Colonic mucosa (tissue), 4 donors: ENCODE measurements around the gene DPEP2NB. TPM values are rescaled to one million over a fixed set of nuclear protein-coding genes. Genes with fewer than 3 reads are reported as not detected.

Source experiments
- DNase-seq: peaks from one replicate; pipeline ENCODE4 v3.0.0-alpha.2; 2020
- H3K27ac ChIP-seq: fragments of 200-600 bp; one replicate; pipeline ENCODE4 v1.8.0; 2021
- H3K27me3 ChIP-seq: fragments of 200-600 bp; one replicate; pipeline ENCODE4 v1.8.0; 2021
- H3K36me3 ChIP-seq: fragments of 200-600 bp; one replicate; pipeline ENCODE4 v1.8.0; 2021
- H3K4me1 ChIP-seq: fragments of 200-600 bp; one replicate; pipeline ENCODE4 v1.8.0; 2021; ENCODE audit warnings: mild to moderate bottlenecking
- H3K4me3 ChIP-seq: fragments of 200-600 bp; one replicate; pipeline ENCODE4 v1.8.0; 2021
- H3K9ac ChIP-seq, 2 donors: one replicate each; pipeline ENCODE4 v1.7.0; 2013; ENCODE audit warnings: control low read depth in 2 of 2, low read depth in 2 of 2, low read length in 2 of 2
- H3K9me3 ChIP-seq: fragments of 200-600 bp; one replicate; pipeline ENCODE4 v1.8.0; 2021
- CTCF ChIP-seq: fragments of 200-600 bp; IDR thresholded peaks from one replicate; pipeline ENCODE4 v1.8.0; 2022; ENCODE audit warnings: antibody characterized with exemption, mild to moderate bottlenecking
- intact Hi-C: fragments of 100-400 bp; cut with DNase I; formaldehyde crosslinking; loops from one replicate; pipeline ENCODE4 v1.14.1; 2022
- total RNA-seq, 2 donors: library from RNA; stranded (reverse); fragmentation: NEBNext Ultra II Directional in 1 of 2; extraction: Animal tissue kit (Norgen Biotek cat#: 25700) in 1 of 2; gene quantifications; one replicate each; pipeline ENCODE4 v1.2.1, GENCODE V29; 2021
- donor health status: healthy.
- donor health status: DM: no; HTN: no; CAD: no.
- donor health status: DM: no; HTN: no; CAD: no.

The DPEP2NB gene
- total RNA-seq, 2 donors from 2014 or later = not detected

- H3K27me3 ChIP-seq = no peaks in the 10 kb centered on the region
- intact Hi-C loops = loop anchor here (10.0 kb wide), 1 partner anchor 371 kb away; no protein-coding TSS in a partner anchor
- H3K36me3 ChIP-seq = no peaks in the 10 kb centered on the region
- no peak for DNase-seq
- H3K27ac ChIP-seq = no peak overlapping the region
- no peak for TF ChIP-seq CTCF
- H3K9ac ChIP-seq = no peak overlapping the region
- H3K9me3 ChIP-seq = no peaks in the 10 kb centered on the region
- no peak overlapping the region for H3K4me3 ChIP-seq
- no peaks in the 10 kb centered on the region for H3K4me1 ChIP-seq
Measured at GRCh38 chr16:68055395-68055794, 39.7 kb upstream of the DPEP2NB start.

- Histone ChIP-seq H3K27me3 (no peaks in the 10 kb centered on the region), H3K4me1 (no peaks in the 10 kb centered on the region), H3K27ac (no peak overlapping the region), H3K4me3 (no peak overlapping the region), H3K36me3 (no peaks in the 10 kb centered on the region), H3K9ac (no peak overlapping the region), H3K9me3 (no peaks in the 10 kb centered on the region)
- TF ChIP-seq CTCF = no peak
- DNase-seq = no peak
- intact Hi-C loops = no loop called here
Measured at GRCh38 chr16:68049449-68049848, 33.7 kb upstream of the DPEP2NB start.

- DNase-seq = no peak
- Histone ChIP-seq H3K27me3 (no peaks in the 10 kb centered on the region), H3K9ac (no peak overlapping the region), H3K9me3 (no peaks in the 10 kb centered on the region), H3K4me1 (no peaks in the 10 kb centered on the region), H3K4me3 (no peak overlapping the region), H3K27ac (no peak overlapping the region), H3K36me3 (no peaks in the 10 kb centered on the region)
- intact Hi-C loops = no loop called here
- no peak for TF ChIP-seq CTCF
Measured at GRCh38 chr16:68047987-68048386, 32.3 kb upstream of the DPEP2NB start.

GRCh38 chr16:68046106-68046505 lies 30.4 kb upstream of the DPEP2NB start:
- TF ChIP-seq CTCF = no peak
- H3K36me3 ChIP-seq = no peaks in the 10 kb centered on the region
- no peaks in the 10 kb centered on the region for H3K27me3 ChIP-seq
- intact Hi-C loops = no loop called here
- no peaks in the 10 kb centered on the region for H3K4me1 ChIP-seq
- no peak overlapping the region for H3K9ac ChIP-seq
- no peak overlapping the region for H3K27ac ChIP-seq
- H3K4me3 ChIP-seq = no peak overlapping the region
- H3K9me3 ChIP-seq = no peaks in the 10 kb centered on the region
- no peak for DNase-seq

GRCh38 chr16:68041783-68042182 lies 26.1 kb upstream of the DPEP2NB start:
- Histone ChIP-seq H3K9ac (no peak overlapping the region), H3K36me3 (no peaks in the 10 kb centered on the region), H3K4me1 (no peaks in the 10 kb centered on the region), H3K4me3 (no peak overlapping the region), H3K27me3 (no peaks in the 10 kb centered on the region), H3K9me3 (no peaks in the 10 kb centered on the region), H3K27ac (no peak overlapping the region)
- no peak for DNase-seq
- TF ChIP-seq CTCF = no peak
- intact Hi-C loops = loop anchor here (5.0 kb wide), 1 partner anchor 49 kb away; no protein-coding TSS in a partner anchor
